Measurements from ENCODE around the gene ALG1.
"Not testable (repeated sequence)": the region's sequence is repeated elsewhere in the genome, so short reads cannot be mapped to it uniquely, and the experiment has no call there.

ALG1 gene

GRCh38 chr16:5103296-5104032 lies 31.8 kb downstream of the ALG1 start:
- not testable (repeated sequence) for DNase-seq

GRCh38 chr16:5105039-5105438 lies 33.4 kb downstream of the ALG1 start:
- DNase-seq = not testable (repeated sequence)

DNA sequence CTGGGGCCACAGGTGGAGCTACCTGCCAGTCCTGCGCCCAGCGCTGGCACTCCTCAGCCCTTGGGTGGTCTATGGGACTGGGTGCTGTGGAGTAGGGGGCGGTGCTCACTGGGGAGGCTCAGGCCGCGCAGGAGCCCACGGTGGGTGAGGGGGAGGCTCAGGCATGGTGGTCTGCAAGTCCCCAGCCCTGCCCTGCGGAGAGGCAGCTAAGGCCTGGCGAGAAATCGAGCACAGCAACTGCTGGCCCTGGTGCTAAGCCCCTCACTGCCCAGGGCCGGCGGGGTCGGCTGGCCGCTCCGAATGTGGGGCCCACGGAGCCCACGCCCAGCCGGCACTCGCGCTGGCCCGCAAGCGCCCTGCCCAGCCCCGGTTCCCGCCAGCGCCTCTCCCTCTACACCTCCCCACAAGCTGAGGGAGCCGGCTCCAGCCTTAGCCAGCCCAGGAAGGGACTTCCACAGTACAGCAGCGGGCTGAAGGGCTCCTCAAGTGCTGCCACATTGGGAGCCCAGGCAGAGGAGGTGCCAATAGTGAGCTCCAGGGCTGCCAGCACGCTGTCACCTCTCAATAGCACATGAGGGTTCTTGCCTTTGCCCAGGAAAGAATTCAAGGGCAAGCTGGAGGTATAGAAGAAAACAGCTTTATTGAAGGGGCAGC lies 37.0 kb downstream of the ALG1 start:
- DNase-seq = no peak

- DNase-seq = not testable (repeated sequence)
Observed at GRCh38 chr16:5110933-5111332, 39.3 kb downstream of the ALG1 start.

- DNase-seq = not testable (repeated sequence)
Observed at GRCh38 chr16:5116780-5117295, 45.2 kb downstream of the ALG1 start.

DNA sequence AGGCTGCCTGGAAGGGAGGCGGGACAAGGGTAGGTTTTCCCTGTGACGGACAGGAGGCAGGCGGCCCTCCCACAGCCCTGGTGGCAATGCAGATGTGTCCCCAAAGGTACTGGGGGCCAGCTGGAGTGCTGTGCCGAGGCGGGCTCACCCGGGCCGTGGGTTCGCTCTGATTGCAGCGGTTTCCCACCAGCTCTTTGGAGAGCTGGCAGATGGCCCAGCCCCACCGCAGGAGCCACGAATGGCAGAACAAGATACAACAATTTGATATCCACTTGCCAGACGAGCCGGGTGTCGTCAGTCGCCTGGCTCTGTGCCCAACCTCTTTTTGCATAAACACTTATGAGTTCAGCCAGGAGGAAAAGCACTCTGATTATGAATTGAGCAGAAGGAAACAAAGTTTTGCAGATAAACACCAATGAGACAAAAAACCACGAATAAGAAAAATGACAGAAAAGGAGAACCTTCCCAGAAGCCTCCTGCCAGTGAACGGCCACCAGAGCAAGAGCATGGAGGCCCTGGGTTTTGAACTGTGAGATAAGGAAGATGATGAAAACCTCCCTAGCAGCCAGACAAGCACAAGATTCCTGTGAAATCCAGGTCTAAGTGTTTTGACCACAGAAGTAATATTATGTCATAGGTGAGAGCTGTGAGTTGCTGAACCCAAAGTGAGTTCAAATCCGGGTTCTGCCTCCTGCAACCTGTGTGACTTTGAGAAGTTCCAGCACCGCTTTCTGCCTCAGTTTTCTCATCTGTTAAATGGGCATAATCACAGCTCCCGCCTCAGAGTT lies 45.9 kb downstream of the ALG1 start:
- peak; percentile 18 for DNase-seq

GRCh38 chr16:5131467-5132004 lies 59.9 kb downstream of the ALG1 start:
- DNase-seq = not testable (repeated sequence)

DNA sequence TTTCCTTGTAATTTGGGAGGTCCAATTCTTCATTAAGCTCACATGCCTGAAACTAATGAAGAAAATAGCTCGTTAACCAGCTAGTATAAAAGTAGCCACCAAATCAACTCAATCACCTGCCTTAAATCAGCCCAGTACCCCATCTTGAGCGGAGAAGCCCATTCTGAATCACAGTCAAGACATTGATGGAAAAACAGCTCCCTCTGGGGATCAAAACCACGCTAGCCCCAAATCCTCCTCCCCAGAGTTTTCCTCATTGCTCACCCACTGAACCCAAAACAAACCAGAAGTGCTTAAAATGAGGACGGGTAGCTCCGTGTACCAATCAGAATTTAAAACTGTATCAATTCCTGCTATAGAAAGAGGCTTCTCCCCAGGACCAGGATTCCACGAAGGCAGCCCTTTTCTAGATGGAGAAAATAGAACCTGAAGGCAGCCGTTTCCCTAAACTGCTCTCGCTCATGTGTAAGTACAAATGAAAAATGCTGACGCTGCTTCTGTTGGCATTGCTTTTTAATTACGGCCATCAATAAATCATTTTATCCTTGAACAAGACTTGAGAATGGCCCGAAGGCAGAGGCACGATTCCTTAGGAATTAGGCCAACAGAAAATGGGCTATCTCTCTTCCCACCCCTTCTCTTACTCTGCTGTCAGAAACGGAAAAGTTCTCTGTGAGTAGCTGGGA lies 61.4 kb downstream of the ALG1 start:
- not testable (repeated sequence) for DNase-seq

DNA sequence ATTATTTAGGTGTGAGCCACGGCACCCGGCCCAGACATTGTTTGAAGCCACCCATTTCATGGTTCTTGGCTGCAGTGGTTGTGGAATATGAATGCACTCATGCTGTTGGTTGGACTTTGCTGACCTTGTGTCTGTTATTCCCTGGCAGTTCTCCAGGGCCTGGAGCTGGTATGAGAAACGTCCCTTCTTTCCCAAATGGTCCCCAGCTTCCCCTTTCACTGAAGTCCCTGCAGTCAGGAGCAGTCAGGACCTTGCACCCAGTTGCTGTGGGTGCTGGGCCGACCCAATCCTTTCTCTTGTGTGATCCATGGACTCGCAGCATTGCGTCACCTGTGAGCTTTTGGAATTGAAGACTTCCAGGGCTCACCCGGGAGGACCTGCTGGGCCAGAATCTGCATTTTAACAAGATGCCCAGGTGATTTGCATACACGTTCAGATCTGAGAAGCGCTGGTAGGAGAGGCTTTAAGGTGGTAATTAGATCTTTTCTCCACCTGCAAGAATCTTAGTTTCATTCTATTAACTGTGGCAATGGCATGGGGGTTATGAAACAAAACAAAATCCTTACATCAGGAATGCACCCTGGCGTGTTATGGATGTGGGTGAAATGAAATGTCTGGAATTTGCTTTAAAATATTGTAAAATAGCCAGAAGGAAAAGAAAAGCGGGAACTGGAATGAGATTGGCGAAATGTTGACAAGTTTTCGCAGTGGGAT lies 63.3 kb downstream of the ALG1 start:
- DNase-seq = not testable (repeated sequence)
